Measurements from ENCODE around the gene KRT32.

- TF ChIP-seq CTCF (IDR thresholded peaks at IDR 0.05) (no peak), POLR2A (IDR thresholded peaks at IDR 0.05) (no peak), POLR2AphosphoS5 (IDR thresholded peaks at IDR 0.05) (no peak)
Observed at GRCh38 chr17:41428591-41429291, 38.4 kb downstream of the KRT32 start.
